ENCODE results near the gene FBXL19. TPM values are rescaled to one million over a fixed set of nuclear protein-coding genes. Genes with fewer than 3 reads are reported as not detected.

The FBXL19 gene
- total and polyA plus RNA-seq, 2 of the 13 experiments (the other 11 are each of a cell fraction or from before 2014, with no cell fraction given): 6.0 to 13.7 TPM

DNA sequence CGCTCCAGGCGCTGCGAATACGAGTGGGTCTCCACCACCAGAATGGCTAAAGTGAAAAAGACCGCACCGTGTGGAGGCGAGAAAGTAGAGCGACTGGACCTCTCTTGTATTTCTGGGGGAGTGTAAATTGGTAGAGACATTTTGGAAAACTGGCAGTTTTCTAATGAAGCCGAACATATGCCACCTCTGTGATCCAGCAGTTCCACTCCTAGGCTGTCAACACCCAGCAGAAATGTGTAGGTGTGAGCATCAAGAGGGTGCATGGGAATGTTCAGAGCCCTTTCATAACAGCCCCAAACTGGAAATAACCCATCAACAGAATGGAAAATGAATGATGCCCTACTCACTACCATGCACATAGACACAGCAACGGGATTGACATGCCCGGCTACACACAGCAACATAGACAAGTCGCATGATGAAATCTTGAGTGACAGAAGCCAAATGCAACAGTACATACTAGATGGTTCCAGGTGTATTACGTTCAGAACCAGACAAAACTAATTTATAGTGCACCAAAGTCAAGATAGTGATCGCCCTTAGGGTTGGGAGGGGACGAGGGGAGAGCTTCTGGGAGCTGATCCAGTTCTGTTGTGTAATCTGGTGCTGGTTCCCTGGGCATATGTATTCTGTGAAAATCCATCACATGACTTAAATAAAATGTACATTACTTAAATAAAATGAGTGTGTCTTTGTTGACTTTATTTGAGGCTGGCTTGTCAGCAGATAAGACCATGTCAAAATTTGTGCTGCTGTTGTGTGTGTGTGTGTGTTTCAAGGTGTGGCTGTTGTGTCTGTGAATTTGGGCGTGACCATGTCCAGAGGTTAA, 28.6 kb upstream of the FBXL19 start (continued):
- TF ChIP-seq NFAT5 (CRISPR knock-in tag; IDR thresholded peaks at IDR 0.05) (no peak), TGIF2 (CRISPR knock-in tag; IDR thresholded peaks at IDR 0.05) (0 out of 2 replicates have a peak, but pooled peaks have one; percentile 4), SP4 (CRISPR knock-in tag; IDR thresholded peaks at IDR 0.05) (no peak), ZNF251 (CRISPR knock-in tag; IDR thresholded peaks at IDR 0.05) (no peak), NRL (CRISPR knock-in tag; IDR thresholded peaks at IDR 0.05; ENCODE audit: borderline replicate concordance) (peak; percentile 0; the same call in 1 of the 2 replicates), HMGXB3 (CRISPR knock-in tag; IDR thresholded peaks at IDR 0.05; ENCODE audit: borderline replicate concordance) (no peak), BHLHE40 (IDR thresholded peaks at IDR 0.05; ENCODE audit: low read length) (no peak), SMYD3 (CRISPR knock-in tag; IDR thresholded peaks at IDR 0.05) (peak; percentile 52; the same call in 1 of the 2 replicates), REXO4 (CRISPR knock-in tag; IDR thresholded peaks at IDR 0.05; ENCODE audit: borderline replicate concordance) (no peak; the same call in 1 of the 2 replicates), PHF21A (CRISPR knock-in tag; IDR thresholded peaks at IDR 0.05) (no peak), SKIL (CRISPR knock-in tag; IDR thresholded peaks at IDR 0.05; ENCODE audit: borderline replicate concordance) (no peak)
- TF ChIP-seq, protein P1, sequence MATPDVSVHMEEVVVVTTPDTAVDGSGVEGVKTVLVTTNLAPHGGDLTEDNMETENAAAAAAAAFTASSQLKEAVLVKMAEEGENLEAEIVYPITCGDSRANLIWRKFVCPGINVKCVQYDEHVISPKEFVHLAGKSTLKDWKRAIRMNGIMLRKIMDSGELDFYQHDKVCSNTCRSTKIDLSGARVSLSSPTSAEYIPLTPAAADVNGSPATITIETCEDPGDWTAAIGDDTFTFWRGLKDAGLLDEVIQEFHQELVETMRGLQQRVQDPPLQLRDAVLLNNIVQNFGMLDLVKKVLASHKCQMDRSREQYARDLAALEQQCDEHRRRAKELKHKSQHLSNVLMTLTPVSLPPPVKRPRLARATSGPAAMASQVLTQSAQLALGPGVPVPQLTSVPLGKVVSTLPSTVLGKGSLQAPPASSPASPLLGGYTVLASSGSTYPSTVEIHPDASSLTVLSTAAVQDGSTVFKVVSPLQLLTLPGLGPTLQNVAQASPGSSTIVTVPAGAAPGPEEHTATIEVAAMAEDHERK (CRISPR knock-in tag; IDR thresholded peaks at IDR 0.05; ENCODE audit: low read depth): no peak
- TF ChIP-seq, protein P2, sequence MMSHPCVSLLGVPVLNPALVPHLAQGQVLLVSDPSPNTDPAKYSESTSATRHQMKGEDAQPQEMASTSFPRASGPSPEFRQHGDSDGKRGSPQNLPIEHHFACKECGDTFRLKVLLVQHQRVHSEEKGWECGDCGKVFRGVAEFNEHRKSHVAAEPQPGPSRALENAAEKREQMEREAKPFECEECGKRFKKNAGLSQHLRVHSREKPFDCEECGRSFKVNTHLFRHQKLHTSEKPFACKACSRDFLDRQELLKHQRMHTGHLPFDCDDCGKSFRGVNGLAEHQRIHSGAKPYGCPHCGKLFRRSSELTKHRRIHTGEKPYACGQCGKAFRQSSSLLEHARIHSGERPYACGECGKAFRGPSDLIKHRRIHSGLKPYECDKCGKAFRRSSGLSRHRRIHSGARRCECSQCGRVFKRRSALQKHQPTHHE (CRISPR knock-in tag; IDR thresholded peaks at IDR 0.05; ENCODE audit: borderline replicate concordance): no peak; the same call in 1 of the 2 replicates

Data from HepG2 (cell line).